ENCODE results near the gene ROBO1. TPM values are rescaled to one million over a fixed set of nuclear protein-coding genes. Genes with fewer than 3 reads are reported as not detected.
A peak's percentile ranks its signal among the peaks of the same experiment; 100 is the strongest.

Gene ROBO1
- total RNA-seq, 1 experiment from 2014 or later: 0.54 TPM

DNA sequence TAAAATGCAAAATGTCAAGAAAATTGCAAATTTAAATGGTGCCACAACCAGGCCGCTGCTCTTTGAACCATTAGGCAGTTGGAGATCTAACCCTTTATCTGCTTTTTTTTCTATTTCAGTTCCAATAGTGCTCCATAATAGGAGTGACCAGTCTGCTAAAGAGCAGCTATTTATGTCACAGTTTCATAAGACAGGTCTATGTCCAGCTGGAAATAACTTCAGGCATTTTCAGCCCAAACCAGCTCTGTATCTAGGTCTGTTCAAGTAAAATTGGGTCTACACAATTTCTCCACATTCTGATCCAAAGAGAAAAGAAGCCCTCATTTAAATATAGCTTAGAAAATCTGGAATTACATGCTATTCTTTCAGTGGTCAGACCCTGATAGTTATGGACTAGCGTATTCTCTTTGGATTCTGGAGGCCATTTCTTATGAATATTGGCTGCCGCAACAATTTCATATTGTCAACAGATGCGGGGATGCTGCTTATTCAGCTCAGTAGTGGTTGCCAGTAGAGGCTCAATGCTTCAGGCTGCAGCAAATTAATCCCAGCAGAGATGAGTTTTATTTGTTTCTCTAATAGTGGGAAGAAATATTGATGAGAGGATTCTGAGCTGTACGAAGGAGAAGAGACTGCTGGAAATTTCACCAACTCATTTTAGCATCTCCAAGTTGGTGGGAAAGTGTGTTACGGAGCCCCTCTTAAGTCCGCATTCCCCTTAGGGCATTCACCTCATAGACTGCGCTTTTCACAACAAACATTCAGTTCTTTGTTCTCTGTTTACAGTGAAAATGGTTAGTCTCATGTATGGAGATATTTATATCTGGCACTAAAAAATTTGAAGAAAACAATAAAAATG lies 887.0 kb downstream of the ROBO1 start:
- in situ Hi-C loops (cut with HindIII; ENCODE audit: low pct_unique_long_range_greater_than_20kb, low sequenced_read_pairs): no loop called here
- no peak for DNase-seq (ENCODE audit: low read depth)

DNA sequence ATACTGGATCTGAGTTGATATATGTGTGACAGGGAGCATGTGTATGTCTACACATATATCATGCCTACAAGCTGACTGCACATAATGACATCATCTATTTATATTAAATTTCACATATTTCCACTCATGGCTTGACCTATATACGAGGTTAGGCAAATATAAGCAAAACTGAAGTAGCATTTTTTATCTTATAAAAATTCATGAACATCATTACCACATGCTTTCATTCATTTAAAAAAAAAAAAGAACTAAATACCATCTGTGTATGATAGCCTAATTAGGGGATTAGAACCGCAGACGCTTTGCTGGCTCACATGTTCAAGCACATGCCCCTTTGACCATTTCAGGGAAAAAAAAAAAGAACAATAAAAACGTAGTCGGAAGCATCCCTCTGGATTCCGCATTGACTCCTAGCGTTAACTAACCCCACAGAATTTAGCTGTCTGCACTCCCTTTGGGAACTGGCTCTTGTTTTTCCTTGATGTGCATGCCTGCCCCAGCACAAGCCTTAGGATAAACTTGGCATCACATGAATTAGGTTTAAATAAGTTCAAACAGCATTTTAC lies 888.4 kb downstream of the ROBO1 start:
- DNase-seq (ENCODE audit: low read depth): no peak
- in situ Hi-C loops (cut with HindIII; ENCODE audit: low pct_unique_long_range_greater_than_20kb, low sequenced_read_pairs): no loop called here

DNA sequence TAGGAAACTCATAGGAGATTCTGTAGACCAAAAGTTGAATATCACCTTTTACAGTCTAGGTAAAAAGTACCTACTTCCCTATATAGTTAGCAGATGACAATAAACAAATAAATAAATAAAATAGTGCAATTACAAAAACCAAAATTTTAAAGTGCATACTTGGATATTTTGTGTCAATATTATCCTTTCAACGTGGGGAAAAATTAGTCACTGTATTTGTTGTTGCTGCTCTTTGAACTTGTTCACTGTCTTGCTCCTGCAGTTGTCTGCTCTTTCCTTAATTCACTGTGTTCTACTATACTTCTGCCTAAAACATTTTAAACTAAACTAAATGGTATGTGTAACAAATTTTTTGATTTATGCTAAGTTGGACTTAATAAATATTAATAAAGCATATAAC lies 889.0 kb downstream of the ROBO1 start:
- in situ Hi-C loops (cut with HindIII; ENCODE audit: low pct_unique_long_range_greater_than_20kb, low sequenced_read_pairs): no loop called here

DNA sequence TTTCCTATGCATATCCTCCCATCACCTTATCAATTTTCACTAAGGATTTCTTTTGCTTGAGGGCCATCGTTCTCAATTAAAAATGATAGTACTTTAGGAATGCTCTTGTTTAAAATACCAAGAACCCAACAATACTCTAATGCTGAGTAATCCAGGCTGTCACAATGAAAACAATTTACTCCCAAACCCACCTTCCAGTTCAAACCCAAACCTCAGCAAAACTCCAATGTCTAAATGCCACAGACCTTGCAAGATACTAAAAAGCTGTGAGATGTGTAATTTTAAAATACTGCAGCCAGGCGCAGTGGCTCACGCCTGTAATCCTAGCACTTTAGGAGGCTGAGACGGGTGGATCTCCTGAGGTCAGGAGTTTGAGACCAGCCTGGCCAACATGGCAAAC lies 889.8 kb downstream of the ROBO1 start:
- in situ Hi-C loops (cut with HindIII; ENCODE audit: low pct_unique_long_range_greater_than_20kb, low sequenced_read_pairs): no loop called here
- DNase-seq (ENCODE audit: low read depth): no peak

More for the DNA sequence above, 889.0 kb downstream of the ROBO1 start:
- DNase-seq (ENCODE audit: low read depth): no peak

DNA sequence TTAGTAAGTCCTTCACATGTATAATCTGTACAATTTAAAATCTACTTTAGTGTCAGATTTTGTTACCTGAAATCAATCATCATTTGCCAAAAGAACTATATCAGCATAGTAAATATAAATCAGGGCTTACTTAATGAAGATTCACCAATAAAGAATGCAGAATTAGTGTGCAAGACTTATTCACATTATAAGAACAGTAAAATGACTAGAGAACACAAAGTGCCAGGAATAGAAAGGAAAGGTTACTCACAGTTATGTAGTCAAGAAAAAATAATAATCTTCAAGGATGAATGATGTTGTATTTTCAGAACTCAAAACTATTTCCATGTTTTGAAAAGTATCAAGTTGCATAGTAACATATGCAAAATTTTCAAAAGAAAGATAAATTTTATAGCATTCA lies 891.9 kb downstream of the ROBO1 start:
- no peak for DNase-seq (ENCODE audit: low read depth)
- in situ Hi-C loops (cut with HindIII; ENCODE audit: low pct_unique_long_range_greater_than_20kb, low sequenced_read_pairs): no loop called here

DNA sequence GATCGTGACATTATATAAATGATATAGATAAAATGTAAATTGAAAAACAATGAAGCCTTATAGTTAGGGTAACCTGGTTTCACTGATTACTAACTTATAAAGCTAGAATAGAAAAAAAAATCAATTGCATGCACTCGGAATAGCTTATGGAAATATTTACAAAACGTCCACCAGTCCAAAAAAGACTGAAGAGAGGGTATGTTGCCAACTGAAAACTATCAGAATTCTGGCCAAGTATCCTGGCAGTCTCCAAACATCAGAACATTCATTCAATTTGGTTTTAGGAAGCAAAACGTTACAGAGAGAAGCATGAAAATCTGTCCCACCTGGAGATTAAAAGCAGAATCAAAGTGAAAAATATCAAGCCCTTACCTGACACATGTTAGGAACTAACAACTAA lies 892.4 kb downstream of the ROBO1 start:
- in situ Hi-C loops (cut with HindIII; ENCODE audit: low pct_unique_long_range_greater_than_20kb, low sequenced_read_pairs): no loop called here
- DNase-seq (ENCODE audit: low read depth): no peak

DNA sequence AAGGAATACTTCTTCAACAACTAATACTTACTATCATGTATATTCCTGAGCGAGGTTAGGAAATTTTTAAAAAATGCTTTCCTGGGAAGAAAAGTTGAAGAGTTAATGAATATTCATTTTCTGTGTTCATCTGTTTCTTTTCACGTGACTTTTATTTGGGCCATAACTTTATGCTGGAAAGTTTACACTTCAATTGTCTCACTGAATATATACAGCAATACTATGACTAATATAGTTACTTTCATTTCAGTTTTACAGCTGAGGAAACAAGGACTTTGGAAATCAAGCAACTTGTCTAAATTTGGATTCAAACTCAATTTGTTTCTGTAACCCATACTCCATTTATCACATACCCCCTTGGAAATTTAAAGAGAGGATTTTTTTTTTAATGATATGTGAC lies 894.2 kb downstream of the ROBO1 start:
- in situ Hi-C loops (cut with HindIII; ENCODE audit: low pct_unique_long_range_greater_than_20kb, low sequenced_read_pairs): no loop called here

DNA sequence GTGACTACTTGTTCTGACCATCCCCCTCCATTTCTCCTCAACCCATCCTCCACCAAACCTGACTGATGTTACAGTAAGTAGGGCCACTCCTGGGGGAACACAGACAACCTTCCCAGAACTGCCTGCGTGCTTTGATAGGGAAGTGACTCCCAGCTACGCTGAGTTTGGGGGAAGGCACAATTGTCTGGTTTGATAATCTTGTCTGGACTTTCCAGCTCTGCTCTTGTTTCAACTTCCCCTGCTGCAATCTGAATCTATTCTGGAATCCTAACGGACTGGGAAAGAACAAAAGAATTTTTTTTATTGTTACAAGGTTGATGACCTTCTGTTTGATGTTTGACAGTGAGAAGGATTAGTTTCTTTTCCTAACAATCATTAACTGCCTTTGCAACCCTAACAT lies 895.6 kb downstream of the ROBO1 start:
- peak; percentile 3 for DNase-seq (ENCODE audit: low read depth)
- in situ Hi-C loops (cut with HindIII; ENCODE audit: low pct_unique_long_range_greater_than_20kb, low sequenced_read_pairs): no loop called here

More for the DNA sequence above, 894.2 kb downstream of the ROBO1 start:
- no peak for DNase-seq (ENCODE audit: low read depth)

DNA sequence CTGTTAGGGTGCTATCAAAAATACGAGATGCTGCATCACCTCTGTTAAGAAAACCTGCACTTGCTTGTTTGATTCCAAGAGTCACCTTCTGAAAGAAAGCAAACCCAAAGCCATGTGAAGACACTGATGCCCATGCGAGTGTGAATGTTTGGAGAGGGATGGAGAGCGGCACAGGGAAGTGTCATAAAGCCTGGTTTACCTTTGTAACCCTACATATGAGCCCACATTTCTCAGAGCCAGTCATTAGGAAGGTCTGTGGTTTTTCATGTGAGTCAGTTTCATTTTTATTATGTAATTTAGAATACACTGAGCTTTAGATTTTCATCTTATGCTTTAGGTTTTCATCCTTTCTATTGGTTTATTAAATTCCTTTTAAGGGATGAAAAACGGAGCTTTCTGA lies 896.8 kb downstream of the ROBO1 start:
- no peak for DNase-seq (ENCODE audit: low read depth)
- in situ Hi-C loops (cut with HindIII; ENCODE audit: low pct_unique_long_range_greater_than_20kb, low sequenced_read_pairs): no loop called here

DNA sequence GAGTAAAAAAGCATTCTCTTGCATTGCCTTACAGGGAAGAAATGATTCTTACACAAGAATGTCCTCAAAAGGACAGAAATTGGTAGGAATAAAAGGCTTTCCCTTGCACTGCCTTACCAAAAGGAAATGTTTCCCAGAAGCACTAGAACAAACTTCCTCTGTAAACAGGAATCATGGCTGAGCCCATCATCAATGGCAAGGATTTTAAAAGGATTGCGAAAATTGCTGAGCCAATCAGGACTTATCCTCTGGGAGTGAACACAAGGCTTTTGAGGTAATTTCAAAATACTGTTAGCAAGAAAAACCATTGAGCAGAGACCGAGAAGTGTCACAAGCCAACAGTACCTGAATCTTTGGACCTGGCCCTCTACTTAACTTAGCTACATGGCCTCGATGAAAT lies 897.3 kb downstream of the ROBO1 start:
- no peak for DNase-seq (ENCODE audit: low read depth)
- in situ Hi-C loops (cut with HindIII; ENCODE audit: low pct_unique_long_range_greater_than_20kb, low sequenced_read_pairs): no loop called here

DNA sequence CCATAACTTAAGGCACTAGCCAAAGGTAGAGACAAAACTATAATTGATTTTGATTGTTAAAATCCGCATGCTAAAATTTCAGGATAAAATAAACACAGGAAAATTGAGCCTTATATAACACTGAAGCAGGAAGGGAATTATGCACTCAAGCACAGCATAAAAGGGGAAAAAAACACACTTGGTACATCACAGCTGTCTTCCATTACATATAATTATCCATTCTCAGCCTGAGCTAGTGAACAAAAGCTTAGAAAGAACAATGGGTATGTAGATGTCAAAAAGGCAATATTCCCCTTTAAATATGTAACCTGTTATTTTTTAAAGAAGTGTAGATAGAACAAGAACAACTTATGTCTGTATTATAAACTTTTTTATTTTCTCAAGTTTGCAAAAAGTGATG lies 899.2 kb downstream of the ROBO1 start:
- no peak for DNase-seq (ENCODE audit: low read depth)
- in situ Hi-C loops (cut with HindIII; ENCODE audit: low pct_unique_long_range_greater_than_20kb, low sequenced_read_pairs): no loop called here

DNA sequence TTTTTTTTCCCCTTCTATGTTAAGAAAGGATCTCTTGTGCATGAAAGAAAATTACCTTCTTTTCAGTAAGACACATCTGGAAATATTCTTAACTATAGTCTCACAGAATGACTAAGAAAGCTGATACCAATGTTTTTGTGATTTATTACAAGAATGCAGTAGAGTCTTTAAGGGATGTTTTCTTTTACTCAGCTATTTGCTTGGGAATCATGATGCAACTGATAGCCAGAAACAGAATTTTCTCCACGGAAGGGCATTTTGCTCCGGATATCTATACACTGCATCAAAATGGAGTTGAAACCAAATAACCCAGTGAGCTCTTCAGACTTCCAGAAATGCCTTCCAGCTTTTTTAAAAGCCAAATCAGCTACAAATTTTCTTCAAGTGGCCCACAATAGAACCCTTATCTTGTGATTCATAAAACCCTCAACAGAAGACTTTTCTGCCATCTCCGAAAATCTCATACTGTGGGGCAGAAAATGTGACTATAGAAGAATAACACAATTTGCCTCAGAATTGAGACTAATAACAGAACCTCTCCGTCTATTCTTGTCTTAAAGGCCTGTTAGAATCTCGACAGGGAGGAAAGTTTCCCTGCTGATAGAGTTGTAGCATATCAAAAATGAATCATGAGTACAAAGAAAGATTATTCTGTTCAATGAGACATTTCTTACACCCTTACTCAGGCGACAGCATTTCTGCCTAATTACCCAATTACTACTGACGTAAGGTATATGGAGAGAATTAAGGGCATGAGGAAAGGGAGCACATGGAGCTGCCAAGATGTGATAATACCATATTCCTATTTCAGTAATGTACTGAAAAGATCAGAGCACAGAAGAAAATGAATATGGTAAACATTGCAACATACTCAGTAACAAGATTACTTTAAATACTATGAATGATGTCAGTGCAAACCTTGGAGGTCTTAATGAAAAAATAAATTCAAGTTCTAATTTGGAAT lies 900.1 kb downstream of the ROBO1 start:
- DNase-seq (ENCODE audit: low read depth): no peak

DNA sequence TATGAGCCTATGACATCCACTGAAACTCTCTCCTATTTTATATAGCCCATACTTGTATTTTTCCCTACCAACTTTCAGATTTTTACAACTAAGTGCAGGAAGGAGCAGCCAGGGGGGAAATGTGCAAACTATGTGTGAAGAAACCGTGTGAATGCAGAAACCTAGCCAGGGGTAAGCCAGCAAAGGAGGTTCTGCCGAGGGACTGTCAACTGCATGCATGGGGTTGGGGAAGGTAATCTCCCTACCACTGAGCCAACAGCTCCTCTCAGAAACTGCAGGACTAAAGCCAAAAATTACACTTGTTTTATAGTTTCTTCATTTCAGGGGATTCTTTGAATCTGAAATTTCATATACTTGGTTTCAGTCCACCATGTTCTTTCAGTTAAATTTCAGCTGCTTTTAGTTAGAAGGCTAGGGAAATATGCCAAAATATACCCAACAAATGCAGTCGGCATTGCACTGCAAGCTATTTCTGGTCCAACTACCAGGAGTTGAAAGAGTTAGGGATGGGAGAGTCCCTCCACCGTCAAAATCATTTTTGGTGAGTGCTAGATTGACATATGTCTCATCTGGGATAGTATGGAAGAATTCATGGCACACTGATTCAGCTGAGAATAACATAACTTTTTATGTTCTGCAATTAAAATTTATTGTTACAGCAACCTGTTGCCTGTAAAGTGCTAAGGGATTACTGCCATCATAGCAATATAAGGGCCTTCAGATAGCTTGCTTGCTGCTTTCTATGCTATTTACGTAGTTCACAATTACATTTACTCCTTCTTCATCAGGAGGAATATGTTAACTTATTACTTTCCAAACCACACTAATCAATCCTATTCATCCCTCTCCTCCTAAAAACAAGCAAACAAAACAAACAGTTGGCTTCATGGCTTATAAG lies 904.2 kb downstream of the ROBO1 start:
- in situ Hi-C loops (cut with HindIII; ENCODE audit: low pct_unique_long_range_greater_than_20kb, low sequenced_read_pairs): no loop called here
- no peak for DNase-seq (ENCODE audit: low read depth)

More for the DNA sequence above, 900.1 kb downstream of the ROBO1 start:
- in situ Hi-C loops (cut with HindIII; ENCODE audit: low pct_unique_long_range_greater_than_20kb, low sequenced_read_pairs): no loop called here

DNA sequence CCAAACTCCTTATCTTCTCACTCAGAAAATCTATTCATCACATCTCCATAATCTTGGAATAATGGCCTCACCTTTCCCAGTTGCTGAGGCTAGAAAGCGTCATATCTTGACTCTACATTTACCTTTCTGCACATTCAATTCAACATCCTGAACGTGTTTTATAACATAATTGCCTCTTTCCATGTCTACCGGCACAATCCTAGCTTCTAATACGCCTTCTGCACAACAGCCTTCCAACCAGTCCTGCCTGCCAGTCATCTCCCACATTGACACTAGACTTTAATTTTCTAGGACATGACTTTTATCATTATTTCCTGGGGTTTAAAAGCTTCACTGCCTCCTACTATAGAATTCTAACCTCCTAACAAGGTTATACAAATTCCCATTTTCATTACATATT lies 906.6 kb downstream of the ROBO1 start:
- in situ Hi-C loops (cut with HindIII; ENCODE audit: low pct_unique_long_range_greater_than_20kb, low sequenced_read_pairs): no loop called here
- no peak for DNase-seq (ENCODE audit: low read depth)

DNA sequence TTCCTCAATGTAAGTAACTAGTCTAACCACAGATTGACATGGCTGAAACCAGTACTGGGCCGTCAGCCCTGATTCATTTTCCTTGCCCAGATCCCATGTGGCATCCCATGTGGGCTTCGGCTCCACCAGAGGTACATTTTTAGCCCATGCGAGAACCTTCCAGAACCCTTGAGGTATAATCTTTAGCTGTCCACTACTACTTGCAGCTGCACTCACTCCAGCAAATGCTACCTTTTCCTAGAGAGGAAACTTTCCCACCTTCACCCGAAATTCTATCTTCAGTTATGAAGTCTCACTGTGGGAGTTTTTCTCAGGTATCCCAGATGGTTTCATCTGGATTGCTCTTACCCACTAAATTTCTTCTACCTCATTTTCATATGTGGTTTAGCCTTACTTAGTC lies 907.2 kb downstream of the ROBO1 start:
- in situ Hi-C loops (cut with HindIII; ENCODE audit: low pct_unique_long_range_greater_than_20kb, low sequenced_read_pairs): no loop called here
- DNase-seq (ENCODE audit: low read depth): no peak

DNA sequence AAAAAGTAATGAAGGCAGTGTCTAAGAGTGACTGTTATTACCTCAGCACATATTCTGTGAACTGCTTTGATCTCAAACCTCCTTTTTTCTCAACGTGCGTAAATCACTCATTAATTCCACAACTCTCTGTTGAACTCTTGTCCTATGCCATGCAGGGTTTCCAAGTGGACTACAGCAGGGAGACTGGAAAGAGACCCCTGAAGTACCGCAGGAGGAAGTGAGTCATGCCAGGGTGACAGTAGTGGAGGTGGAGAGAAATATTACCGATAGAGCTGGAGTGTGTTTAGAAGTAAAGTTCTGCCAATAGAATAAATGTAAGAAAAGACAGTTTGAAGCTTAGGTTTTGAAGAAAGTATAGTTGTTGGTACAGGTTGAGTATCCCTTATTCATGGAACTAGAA lies 908.9 kb downstream of the ROBO1 start:
- DNase-seq (ENCODE audit: low read depth): no peak
- in situ Hi-C loops (cut with HindIII; ENCODE audit: low pct_unique_long_range_greater_than_20kb, low sequenced_read_pairs): no loop called here

DNA sequence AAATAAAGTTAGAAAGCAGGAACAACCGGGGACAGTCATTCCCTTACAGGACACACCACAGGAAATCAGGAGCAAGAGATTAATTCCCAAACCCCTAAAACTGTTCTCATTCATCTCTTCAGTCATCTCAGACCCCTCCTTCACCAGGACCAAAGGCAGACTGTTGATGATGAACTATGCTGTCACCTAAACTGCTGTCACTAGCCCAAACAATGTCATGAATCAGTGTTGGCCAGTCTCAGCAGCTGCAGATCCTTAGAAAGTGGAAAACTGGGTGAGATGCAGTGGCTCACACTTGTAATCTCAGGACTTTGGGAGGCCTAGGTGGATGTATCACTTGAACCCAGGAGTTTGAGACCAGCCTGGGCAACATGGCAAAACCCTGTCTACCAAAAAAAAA lies 909.6 kb downstream of the ROBO1 start:
- in situ Hi-C loops (cut with HindIII; ENCODE audit: low pct_unique_long_range_greater_than_20kb, low sequenced_read_pairs): no loop called here
- DNase-seq (ENCODE audit: low read depth): no peak

DNA sequence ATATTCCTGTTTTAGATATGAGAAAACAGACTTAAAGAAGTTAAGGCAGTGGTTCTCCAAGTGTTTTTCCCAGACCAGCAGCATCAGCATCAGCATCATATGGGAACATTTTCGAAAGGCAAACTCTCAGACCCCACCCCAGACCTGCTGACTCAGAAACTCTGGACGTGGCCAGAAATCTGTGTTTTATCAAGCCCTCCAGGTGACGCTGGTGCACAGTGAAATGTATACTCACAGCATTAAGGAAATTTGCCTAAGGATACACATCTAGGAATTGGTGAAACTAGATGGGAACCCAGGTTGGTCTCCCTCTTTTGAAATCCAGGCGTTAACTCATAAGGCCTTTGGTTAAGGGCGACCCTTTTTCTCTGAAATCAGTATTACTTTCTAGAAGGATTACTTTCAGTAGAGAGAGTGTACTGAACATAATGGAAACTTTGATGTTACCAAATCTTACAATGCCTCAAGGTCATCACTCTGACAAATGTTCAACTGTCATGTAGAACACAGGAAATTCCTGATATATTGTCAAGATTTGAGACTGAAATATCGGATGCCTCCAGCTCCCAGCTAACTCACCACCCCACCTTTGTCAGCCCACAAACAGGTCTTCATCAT lies 910.2 kb downstream of the ROBO1 start:
- in situ Hi-C loops (cut with HindIII; ENCODE audit: low pct_unique_long_range_greater_than_20kb, low sequenced_read_pairs): no loop called here
- no peak for DNase-seq (ENCODE audit: low read depth)

Measured in Caki2 (cell line).